WTC11 (cell line): ENCODE results near the gene HHIP.

Experiments
- CTCF ChIP-seq: fragments of 200-600 bp; IDR thresholded peaks from 2 replicates; pipeline ENCODE4 v1.8.0; 2022; ENCODE audit warnings: antibody characterized with exemption
- JUN ChIP-seq: sonication (generic); formaldehyde crosslinking; IDR thresholded peaks from 2 replicates; pipeline ENCODE4 v1.8.0; 2023; ENCODE audit warnings: mild to moderate bottlenecking, missing genetic modification reagents
- USF2 ChIP-seq: sonication (generic); formaldehyde crosslinking; IDR thresholded peaks from 2 replicates; pipeline ENCODE4 v1.8.1; 2023; ENCODE audit warnings: mild to moderate bottlenecking, missing genetic modification reagents, moderate library complexity

- no peak for TF ChIP-seq JUN (CRISPR knock-in tag)
- TF ChIP-seq USF2 (CRISPR knock-in tag), result no peak
- TF ChIP-seq CTCF, result no peak
Observed at GRCh38 chr4:144647590-144647989, 1.6 kb downstream of the HHIP start.
